ENCODE results near the gene FALEC. TPM values are rescaled to one million over a fixed set of nuclear protein-coding genes. Genes with fewer than 3 reads are reported as not detected.

Gene FALEC
- total and polyA plus RNA-seq, 4 donors: 1.2 to 1.6 (median 1.4) TPM; not detected in 1

- peak overlapping the region; percentile 52 for H3K27ac ChIP-seq (ENCODE audit: low read depth, low read length)
- peak overlapping the region; percentile 14 for H3K4me3 ChIP-seq (ENCODE audit: low read depth, low read length)
- peaks cover 19% of the 10 kb centered on the region for H3K36me3 ChIP-seq (ENCODE audit: control insufficient read depth, insufficient read depth, low read length)
- WGBS (ENCODE audit: insufficient coverage): 71% methylated on average over 9 of the region's 22 CpGs
- H3K27me3 ChIP-seq (ENCODE audit: control insufficient read depth, insufficient read depth, low read length): peaks cover 8% of the 10 kb centered on the region
- DNase-seq (ENCODE audit: low read depth in 4 of 6, low spot score in 6 of 6): no peak
- H3K9me3 ChIP-seq (ENCODE audit: control insufficient read depth, insufficient read depth, low read length): no peaks in the 10 kb centered on the region
- H3K4me1 ChIP-seq (ENCODE audit: control insufficient read depth, insufficient read depth, low read length): peaks cover 37% of the 10 kb centered on the region
Observed at GRCh38 chr1:150550222-150551050, 34.9 kb downstream of the FALEC start.

- Histone ChIP-seq H3K36me3 (ENCODE audit: control insufficient read depth, insufficient read depth, low read length) (peaks cover 24% of the 10 kb centered on the region), H3K27ac (ENCODE audit: low read depth, low read length) (peak overlapping the region; percentile 22), H3K4me3 (ENCODE audit: low read depth, low read length) (no peak overlapping the region), H3K27me3 (ENCODE audit: control insufficient read depth, insufficient read depth, low read length) (peaks cover 8% of the 10 kb centered on the region), H3K9me3 (ENCODE audit: control insufficient read depth, insufficient read depth, low read length) (no peaks in the 10 kb centered on the region), H3K4me1 (ENCODE audit: control insufficient read depth, insufficient read depth, low read length) (peaks cover 37% of the 10 kb centered on the region)
- WGBS (ENCODE audit: insufficient coverage): 83% methylated on average over 6 of the region's 11 CpGs
- DNase-seq (ENCODE audit: low read depth in 4 of 6, low spot score in 6 of 6): no peak
Observed at GRCh38 chr1:150551051-150551783, 35.7 kb downstream of the FALEC start.

GRCh38 chr1:150551784-150552127 is 36.2 kb downstream of the FALEC start:
- Histone ChIP-seq H3K4me1 (ENCODE audit: control insufficient read depth, insufficient read depth, low read length) (peaks cover 37% of the 10 kb centered on the region), H3K4me3 (ENCODE audit: low read depth, low read length) (no peak overlapping the region), H3K27ac (ENCODE audit: low read depth, low read length) (no peak overlapping the region)

GRCh38 chr1:150552128-150552910 is 36.8 kb downstream of the FALEC start:
- Histone ChIP-seq H3K4me1 (ENCODE audit: control insufficient read depth, insufficient read depth, low read length) (peaks cover 37% of the 10 kb centered on the region), H3K4me3 (ENCODE audit: low read depth, low read length) (no peak overlapping the region), H3K36me3 (ENCODE audit: control insufficient read depth, insufficient read depth, low read length) (peaks cover 33% of the 10 kb centered on the region), H3K9me3 (ENCODE audit: control insufficient read depth, insufficient read depth, low read length) (no peaks in the 10 kb centered on the region), H3K27me3 (ENCODE audit: control insufficient read depth, insufficient read depth, low read length) (peaks cover 8% of the 10 kb centered on the region), H3K27ac (ENCODE audit: low read depth, low read length) (peak overlapping the region; percentile 25)
- 46% methylated on average over 11 of the region's 13 CpGs for WGBS (ENCODE audit: insufficient coverage)
- no peak for DNase-seq (ENCODE audit: low read depth in 4 of 6, low spot score in 6 of 6)

More at GRCh38 chr1:150551784-150552127, 36.2 kb downstream of the FALEC start:
- DNase-seq (ENCODE audit: low read depth in 4 of 6, low spot score in 6 of 6): no peak
- Histone ChIP-seq H3K27me3 (ENCODE audit: control insufficient read depth, insufficient read depth, low read length) (peaks cover 8% of the 10 kb centered on the region), H3K9me3 (ENCODE audit: control insufficient read depth, insufficient read depth, low read length) (no peaks in the 10 kb centered on the region), H3K36me3 (ENCODE audit: control insufficient read depth, insufficient read depth, low read length) (peaks cover 28% of the 10 kb centered on the region)
- WGBS (ENCODE audit: insufficient coverage): no CpG with 5 or more reads among the region's 1 CpG

GRCh38 chr1:150552911-150553289 is 37.3 kb downstream of the FALEC start:
- 81% methylated on average over 10 of the region's 12 CpGs for WGBS (ENCODE audit: insufficient coverage)
- Histone ChIP-seq H3K4me3 (ENCODE audit: low read depth, low read length) (no peak overlapping the region), H3K4me1 (ENCODE audit: control insufficient read depth, insufficient read depth, low read length) (peaks cover 37% of the 10 kb centered on the region), H3K9me3 (ENCODE audit: control insufficient read depth, insufficient read depth, low read length) (no peaks in the 10 kb centered on the region), H3K27me3 (ENCODE audit: control insufficient read depth, insufficient read depth, low read length) (peaks cover 8% of the 10 kb centered on the region), H3K27ac (ENCODE audit: low read depth, low read length) (peak overlapping the region; percentile 25), H3K36me3 (ENCODE audit: control insufficient read depth, insufficient read depth, low read length) (peaks cover 39% of the 10 kb centered on the region)
- DNase-seq (ENCODE audit: low read depth in 4 of 6, low spot score in 6 of 6): no peak

GRCh38 chr1:150553392-150554085 is 38.0 kb downstream of the FALEC start:
- Histone ChIP-seq H3K36me3 (ENCODE audit: control insufficient read depth, insufficient read depth, low read length) (peaks cover 46% of the 10 kb centered on the region), H3K9me3 (ENCODE audit: control insufficient read depth, insufficient read depth, low read length) (no peaks in the 10 kb centered on the region), H3K27ac (ENCODE audit: low read depth, low read length) (no peak overlapping the region), H3K27me3 (ENCODE audit: control insufficient read depth, insufficient read depth, low read length) (peaks cover 5% of the 10 kb centered on the region), H3K4me1 (ENCODE audit: control insufficient read depth, insufficient read depth, low read length) (peaks cover 36% of the 10 kb centered on the region), H3K4me3 (ENCODE audit: low read depth, low read length) (no peak overlapping the region)
- WGBS (ENCODE audit: insufficient coverage): 88% methylated on average over 21 of the region's 23 CpGs
- DNase-seq (ENCODE audit: low read depth in 4 of 6, low spot score in 6 of 6): no peak

GRCh38 chr1:150554086-150554452 is 38.5 kb downstream of the FALEC start:
- no peak for DNase-seq (ENCODE audit: low read depth in 4 of 6, low spot score in 6 of 6)
- no peaks in the 10 kb centered on the region for H3K9me3 ChIP-seq (ENCODE audit: control insufficient read depth, insufficient read depth, low read length)
- WGBS (ENCODE audit: insufficient coverage): 89% methylated on average over 5 of the region's 8 CpGs
- H3K27ac ChIP-seq (ENCODE audit: low read depth, low read length): no peak overlapping the region
- peaks cover 36% of the 10 kb centered on the region for H3K4me1 ChIP-seq (ENCODE audit: control insufficient read depth, insufficient read depth, low read length)
- H3K27me3 ChIP-seq (ENCODE audit: control insufficient read depth, insufficient read depth, low read length): peaks cover 3% of the 10 kb centered on the region
- peaks cover 51% of the 10 kb centered on the region for H3K36me3 ChIP-seq (ENCODE audit: control insufficient read depth, insufficient read depth, low read length)
- no peak overlapping the region for H3K4me3 ChIP-seq (ENCODE audit: low read depth, low read length)

- WGBS (ENCODE audit: insufficient coverage): 91% methylated on average over 12 of the region's 19 CpGs
- Histone ChIP-seq H3K36me3 (ENCODE audit: control insufficient read depth, insufficient read depth, low read length) (peaks cover 58% of the 10 kb centered on the region), H3K4me3 (ENCODE audit: low read depth, low read length) (no peak overlapping the region), H3K9me3 (ENCODE audit: control insufficient read depth, insufficient read depth, low read length) (no peaks in the 10 kb centered on the region), H3K27ac (ENCODE audit: low read depth, low read length) (no peak overlapping the region), H3K4me1 (ENCODE audit: control insufficient read depth, insufficient read depth, low read length) (peaks cover 39% of the 10 kb centered on the region), H3K27me3 (ENCODE audit: control insufficient read depth, insufficient read depth, low read length) (no peaks in the 10 kb centered on the region)
- DNase-seq (ENCODE audit: low read depth in 4 of 6, low spot score in 6 of 6): no peak
Observed at GRCh38 chr1:150555198-150555970, 39.8 kb downstream of the FALEC start.

All from spinal cord (tissue), 10 donors.